Urinary bladder (tissue), 4 donors: ENCODE results near the gene FAM181B. TPM values are rescaled to one million over a fixed set of nuclear protein-coding genes. Genes with fewer than 3 reads are reported as not detected.

Source experiments
- DNase-seq: peaks from one replicate; pipeline ENCODE4 v3.0.0-alpha.2; 2015; ENCODE audit errors: extremely low spot score
- H3K27ac ChIP-seq: one replicate; pipeline ENCODE4 v1.5.1; 2013; ENCODE audit warnings: low read depth, mild to moderate bottlenecking, moderate library complexity
- H3K36me3 ChIP-seq: one replicate; pipeline ENCODE4 v1.6.1; 2013; ENCODE audit warnings: mild to moderate bottlenecking, moderate library complexity; ENCODE audit not compliant: insufficient read depth
- H3K4me1 ChIP-seq: one replicate; pipeline ENCODE4 v1.6.1; 2013; ENCODE audit warnings: mild to moderate bottlenecking, moderate library complexity; ENCODE audit not compliant: insufficient read depth
- H3K4me3 ChIP-seq: one replicate; pipeline ENCODE4 v1.5.1; 2013; ENCODE audit warnings: low read depth, low read length
- WGBS: extraction: QIAGEN DNeasy Blood & Tissue Kit; methylation state at CpG from one replicate; pipeline ENCODE4 v1.1.7; 2013; 5-methylcytosine and 5-hydroxymethylcytosine counted together
- polyA plus RNA-seq: library from polyadenylated mRNA; stranded (reverse); fragments of 200-250 nt; gene quantifications from one replicate; pipeline ENCODE4 v1.2.3, GENCODE V29; 2013
- small RNA-seq: library from RNA; depleted of rRNA; stranded (forward); fragments of <200 nt; gene quantifications from one replicate; pipeline ENCODE3, GENCODE V24; 2014
- total RNA-seq: library from RNA; depleted of rRNA; stranded (reverse); fragments of >200 nt; gene quantifications from one replicate; pipeline ENCODE4 v1.2.3, GENCODE V29; 2014
- donor health status: healthy with polysubstance abuse.
- donor health status: healthy.

FAM181B gene
- total and polyA plus RNA-seq, 2 donors: 1.7 to 3.3 TPM

DNA sequence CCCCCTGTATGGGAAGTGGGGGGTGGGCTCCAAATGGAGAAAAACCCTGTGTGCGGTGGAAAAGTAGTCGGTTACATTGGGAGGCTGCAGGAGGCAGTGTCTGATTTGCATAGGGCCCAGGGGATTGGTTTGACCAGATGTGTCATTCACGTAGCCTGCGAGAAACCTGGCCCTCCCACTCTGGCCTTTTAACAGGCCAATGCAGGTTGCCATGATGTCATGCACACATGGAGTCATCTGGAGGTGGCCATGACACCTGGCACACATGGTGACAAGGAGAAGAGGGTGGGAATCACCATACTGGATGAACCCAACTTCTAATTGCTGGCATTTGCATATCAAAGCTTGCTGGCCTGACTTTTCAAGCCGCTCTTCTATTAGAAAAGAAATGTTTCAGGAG is 50.6 kb downstream of the FAM181B start:
- H3K4me3 ChIP-seq: no peak overlapping the region
- no peak overlapping the region for H3K27ac ChIP-seq
- 82% methylated on average over 5 of the region's 5 CpGs for WGBS
- no peaks in the 10 kb centered on the region for H3K4me1 ChIP-seq
- no peak for DNase-seq
- no peaks in the 10 kb centered on the region for H3K36me3 ChIP-seq

DNA sequence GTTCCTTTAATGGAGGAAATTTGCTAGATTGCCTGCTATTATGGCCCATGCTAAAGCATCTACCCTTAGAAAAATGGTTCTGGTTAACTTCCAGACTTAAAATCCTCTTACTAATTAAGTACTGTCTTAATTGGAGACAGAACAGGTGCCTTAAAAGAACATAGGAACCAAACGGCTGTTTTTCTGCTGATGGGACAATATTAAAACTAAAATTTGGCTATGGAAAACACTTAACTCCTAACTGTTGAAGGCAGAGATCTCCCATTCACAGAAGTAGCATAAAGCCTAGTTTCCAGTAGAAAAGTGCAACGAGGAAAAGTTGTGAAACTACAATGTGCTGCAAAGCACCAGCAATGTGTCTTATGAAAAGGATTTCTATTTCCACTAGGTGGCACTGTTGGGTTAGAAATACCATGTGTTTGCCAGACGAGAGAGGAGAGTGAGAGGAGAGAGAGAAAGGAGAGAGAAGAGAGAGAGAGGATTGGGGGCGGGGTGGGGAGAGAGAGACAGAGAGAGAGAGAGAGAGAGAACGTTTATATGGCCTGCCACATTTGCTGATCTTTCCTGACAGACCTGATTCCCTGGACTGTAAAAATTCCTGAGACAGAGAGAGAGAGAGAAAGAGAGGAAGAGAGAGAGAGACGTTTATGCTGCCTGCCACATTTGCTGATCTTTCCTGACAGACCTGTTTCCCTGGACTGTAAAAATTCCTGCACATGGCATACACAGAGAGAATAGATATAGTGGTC is 51.5 kb downstream of the FAM181B start:
- 19% methylated on average over 6 of the region's 6 CpGs for WGBS
- DNase-seq: peak; percentile 45
- Histone ChIP-seq H3K36me3 (no peaks in the 10 kb centered on the region), H3K4me3 (no peak overlapping the region), H3K4me1 (no peaks in the 10 kb centered on the region), H3K27ac (no peak overlapping the region)

DNA sequence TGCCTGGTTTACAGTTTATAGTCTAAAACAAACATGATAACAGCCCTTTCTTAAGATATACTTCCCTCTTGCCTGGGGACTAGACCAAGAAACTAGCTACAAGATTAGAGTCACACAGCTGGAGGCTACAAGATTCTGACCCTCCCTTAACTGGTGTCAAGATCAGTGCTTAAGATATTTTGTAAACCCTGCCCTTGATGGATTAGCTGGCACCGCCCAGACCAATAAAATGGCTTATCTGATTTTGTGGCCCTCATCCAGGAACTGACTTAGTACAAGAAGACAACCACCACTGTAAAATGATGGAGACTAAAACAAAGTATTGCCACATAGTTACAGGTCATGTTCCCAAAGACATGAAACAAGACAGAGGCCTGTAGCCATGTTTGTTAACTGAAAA is 53.4 kb downstream of the FAM181B start:
- H3K4me1 ChIP-seq: no peaks in the 10 kb centered on the region
- H3K4me3 ChIP-seq: no peak overlapping the region
- DNase-seq: peak; percentile 69
- no peak overlapping the region for H3K27ac ChIP-seq
- 29% methylated on average over 1 of the region's 1 CpG for WGBS
- no peaks in the 10 kb centered on the region for H3K36me3 ChIP-seq

Small RNA genes within 50 kb of the gene (small RNA-seq; reads per million reads assigned to genes)
- gene RPS28P7: 0.09 reads per million

Other genes starting within 250 kb of the FAM181B start
- 173 TPM for gene PRCP, start 166.6 kb upstream of the FAM181B start, total RNA-seq
- 67.7 TPM for gene PRCP, start 166.6 kb upstream of the FAM181B start, polyA plus RNA-seq
- gene DDIAS, start 167.9 kb upstream of the FAM181B start, total RNA-seq: 7.8 TPM
- 0.84 TPM for gene DDIAS, start 167.9 kb upstream of the FAM181B start, polyA plus RNA-seq